ENCODE results near the gene REEP6.
"Not testable (repeated sequence)": the region's sequence is repeated elsewhere in the genome, so short reads cannot be mapped to it uniquely, and the experiment has no call there.

Gene REEP6

GRCh38 chr19:1471515-1472160 is 19.3 kb upstream of the REEP6 start:
- in situ Hi-C loops (cut with MboI; ENCODE audit: low sequenced_read_pairs) = no loop called here

- in situ Hi-C loops (cut with MboI; ENCODE audit: low sequenced_read_pairs) = no loop called here
These were observed 18.5 kb upstream of the REEP6 start for GRCh38 chr19:1472231-1473084.

GRCh38 chr19:1473085-1473851 is 17.7 kb upstream of the REEP6 start:
- in situ Hi-C loops (cut with MboI; ENCODE audit: low sequenced_read_pairs) = no loop called here

- in situ Hi-C loops (cut with MboI; ENCODE audit: low sequenced_read_pairs) = no loop called here
These were observed 16.8 kb upstream of the REEP6 start for GRCh38 chr19:1474011-1474764.

- in situ Hi-C loops (cut with MboI; ENCODE audit: low sequenced_read_pairs) = no loop called here
These were observed 16.1 kb upstream of the REEP6 start for GRCh38 chr19:1474765-1475351.

GRCh38 chr19:1475751-1476437 is 15.1 kb upstream of the REEP6 start:
- in situ Hi-C loops (cut with MboI; ENCODE audit: low sequenced_read_pairs) = no loop called here

GRCh38 chr19:1477056-1477455 is 13.9 kb upstream of the REEP6 start:
- in situ Hi-C loops (cut with MboI; ENCODE audit: low sequenced_read_pairs) = not testable (repeated sequence)

- in situ Hi-C loops (cut with MboI; ENCODE audit: low sequenced_read_pairs) = no loop called here
These were observed 11.9 kb upstream of the REEP6 start, which contains the start of gene C19orf25 for GRCh38 chr19:1478934-1479707. Gene C19orf25, minus strand, starts transcription at chr19:1479215. Its CDS starts 312 bp downstream, at chr19:1478903.

- in situ Hi-C loops (cut with MboI; ENCODE audit: low sequenced_read_pairs) = no loop called here
These were observed 9.6 kb upstream of the REEP6 start for GRCh38 chr19:1481224-1481892.

- in situ Hi-C loops (cut with MboI; ENCODE audit: low sequenced_read_pairs) = no loop called here
These were observed 9.1 kb upstream of the REEP6 start for GRCh38 chr19:1481893-1482360.

- in situ Hi-C loops (cut with MboI; ENCODE audit: low sequenced_read_pairs) = no loop called here
These were observed 8.4 kb upstream of the REEP6 start for GRCh38 chr19:1482361-1483130.

- in situ Hi-C loops (cut with MboI; ENCODE audit: low sequenced_read_pairs) = no loop called here
These were observed 7.6 kb upstream of the REEP6 start for GRCh38 chr19:1483131-1483978.

GRCh38 chr19:1483979-1484428 is 7.0 kb upstream of the REEP6 start:
- in situ Hi-C loops (cut with MboI; ENCODE audit: low sequenced_read_pairs) = no loop called here

- in situ Hi-C loops (cut with MboI; ENCODE audit: low sequenced_read_pairs) = no loop called here
These were observed 4.0 kb upstream of the REEP6 start for GRCh38 chr19:1486720-1487575.

- in situ Hi-C loops (cut with MboI; ENCODE audit: low sequenced_read_pairs) = no loop called here
These were observed 3.3 kb upstream of the REEP6 start for GRCh38 chr19:1487576-1488281.

Data from HL-60/S4 treated with phorbol 12-myristate 13-acetate at 8.2 ng/mL for 4 days and 3 days (cell line).